NCI-H2081 treated with DMSO at 0.1 percent for 48 hours (cell line): ENCODE results near the gene CPSF3.
"Not testable (repeated sequence)": the region's sequence is repeated elsewhere in the genome, so short reads cannot be mapped to it uniquely, and the experiment has no call there.

Experiments
- DNase-seq: peaks from one replicate; lab custom pipeline; 2025; lab: John Stamatoyannopoulos, UW

Gene CPSF3

DNA sequence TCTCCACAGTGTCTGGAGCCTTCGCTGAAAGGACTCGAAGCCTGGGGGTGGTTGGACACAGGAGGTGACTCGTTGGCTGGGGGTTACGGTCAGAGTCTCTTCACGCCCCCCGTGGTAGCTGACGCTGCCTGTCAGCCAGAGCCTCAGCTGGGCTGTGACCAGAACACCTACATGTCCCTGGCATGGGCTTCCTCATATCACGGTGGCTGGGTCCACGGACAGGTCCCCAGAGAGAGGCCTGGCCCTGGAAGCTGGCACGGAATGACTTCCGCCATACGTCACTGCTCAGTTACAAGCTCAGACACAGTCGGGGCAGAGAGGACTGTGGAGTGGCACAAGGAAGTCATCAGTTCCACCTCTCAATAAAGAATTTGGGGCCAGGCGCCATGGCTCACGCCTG is 28.6 kb upstream of the CPSF3 start:
- no peak for DNase-seq

DNA sequence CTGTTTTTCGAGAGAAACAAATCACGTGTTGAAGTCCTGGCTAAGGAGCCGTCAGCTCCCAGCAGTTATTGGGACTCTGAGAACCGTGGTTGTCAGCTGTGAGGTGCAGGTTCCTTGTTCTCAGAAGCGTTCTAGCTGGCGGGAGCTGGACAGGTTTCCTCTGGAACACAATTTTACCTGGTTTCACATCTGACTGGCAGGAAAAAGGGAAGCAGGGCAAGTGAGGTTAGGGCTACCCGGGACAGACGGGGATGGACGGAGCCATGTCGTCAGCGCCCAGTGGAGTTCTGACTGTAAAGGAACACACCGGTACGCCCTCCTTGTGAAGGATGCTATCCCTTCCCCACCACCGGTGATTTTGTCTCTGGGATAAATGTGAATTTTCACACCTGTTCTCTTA is 26.3 kb upstream of the CPSF3 start:
- DNase-seq, result no peak

DNA sequence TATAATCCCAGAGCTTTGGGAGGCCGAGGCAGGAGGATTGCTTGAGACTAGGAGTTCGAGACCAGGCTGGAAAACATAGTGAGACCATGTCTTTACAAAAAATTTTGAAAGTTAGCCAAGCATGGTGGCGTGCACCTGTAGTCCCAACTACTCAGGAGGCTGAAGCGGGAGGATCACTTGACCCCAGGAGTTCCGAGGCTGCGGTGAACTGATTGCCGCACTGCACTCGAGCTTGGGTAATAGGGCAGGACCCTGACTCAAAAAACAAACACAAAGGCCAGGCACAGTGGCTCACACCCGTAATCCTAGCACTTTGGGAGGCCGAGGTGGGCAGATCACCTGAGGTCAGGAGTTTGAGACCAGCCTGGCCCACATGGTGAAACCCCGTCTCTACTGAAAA is 25.2 kb upstream of the CPSF3 start:
- DNase-seq, result not testable (repeated sequence)

DNA sequence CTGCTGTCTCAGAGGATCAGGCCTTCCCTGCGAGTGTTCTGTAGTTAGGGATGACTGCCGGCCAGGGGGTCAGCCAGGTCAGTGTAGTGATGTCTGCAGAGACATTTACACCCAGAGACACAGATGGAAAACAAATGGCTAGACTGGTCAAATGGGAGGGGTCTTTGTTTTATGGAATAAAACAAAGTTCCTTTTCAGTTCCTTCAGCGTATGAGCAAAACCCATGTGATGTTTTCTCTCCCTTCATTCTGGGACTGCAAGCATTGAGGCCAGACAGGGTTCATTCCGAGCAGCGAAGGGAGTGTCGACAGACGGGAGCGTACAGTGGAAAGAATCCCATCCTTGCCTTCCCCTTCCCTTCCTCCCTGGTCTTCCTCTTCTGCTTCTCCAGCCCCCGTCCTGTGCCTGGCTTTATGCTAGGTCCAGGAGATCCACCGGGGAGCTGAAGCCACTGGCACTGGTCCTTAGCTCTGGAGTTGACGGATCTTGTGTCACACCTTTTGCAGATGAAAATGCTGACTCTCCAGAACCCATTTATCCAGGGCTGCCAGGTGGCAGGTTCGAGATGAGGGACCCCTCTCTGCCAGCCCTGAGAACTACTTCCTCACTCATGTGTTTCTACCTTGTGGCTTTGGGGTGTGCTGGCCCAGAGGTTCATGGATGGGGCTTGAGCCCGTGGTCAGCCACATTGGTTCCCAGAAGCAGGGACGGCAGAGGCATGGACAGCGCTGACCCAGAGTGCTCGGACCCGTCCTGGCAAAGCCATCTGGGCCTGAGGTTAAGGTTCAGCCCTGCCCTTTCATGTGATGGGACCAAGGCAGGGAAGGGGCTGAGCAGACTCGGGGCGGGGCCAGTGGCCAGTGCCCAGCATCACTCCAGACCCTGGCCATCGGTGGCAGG is 24.3 kb upstream of the CPSF3 start:
- DNase-seq, result no peak

DNA sequence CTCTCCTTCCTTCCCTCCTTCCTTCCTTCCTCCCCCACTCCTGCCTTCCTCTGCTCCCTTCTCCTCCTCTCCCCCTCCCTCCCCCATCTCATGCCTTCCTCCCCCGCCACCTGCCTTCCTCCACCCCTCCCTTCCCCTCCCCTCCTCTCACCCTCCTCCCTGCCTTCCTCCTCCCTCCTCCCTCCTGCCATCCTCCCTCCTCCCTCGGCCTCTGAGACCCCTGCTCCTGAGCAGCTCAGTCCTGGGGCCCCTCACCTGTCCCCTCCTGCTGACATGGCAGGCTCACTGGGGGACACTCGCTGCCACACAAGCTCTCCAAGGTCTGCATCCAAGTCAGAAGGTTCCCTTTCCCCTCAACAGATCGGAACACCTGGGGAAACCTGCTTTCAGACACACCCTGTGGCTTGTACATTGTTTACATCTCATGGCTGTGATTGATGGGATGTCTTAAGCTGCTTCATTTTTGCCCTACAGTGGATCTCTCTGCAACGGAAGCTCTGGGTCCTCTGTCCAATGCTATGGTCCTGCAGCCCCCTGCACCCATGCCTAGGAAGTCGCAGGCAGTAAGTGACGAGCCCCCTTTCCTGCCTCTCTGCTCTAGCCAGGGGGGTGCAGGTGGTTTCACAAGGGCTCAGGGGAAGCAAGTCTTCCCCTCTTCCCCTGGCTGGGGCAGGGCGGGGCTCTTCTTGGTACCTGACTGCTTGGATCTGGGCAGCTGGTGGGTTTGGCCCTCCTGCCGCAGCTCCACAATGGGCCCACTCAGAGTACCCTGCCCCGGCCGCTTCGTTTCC is 23.0 kb upstream of the CPSF3 start:
- DNase-seq, result no peak

DNA sequence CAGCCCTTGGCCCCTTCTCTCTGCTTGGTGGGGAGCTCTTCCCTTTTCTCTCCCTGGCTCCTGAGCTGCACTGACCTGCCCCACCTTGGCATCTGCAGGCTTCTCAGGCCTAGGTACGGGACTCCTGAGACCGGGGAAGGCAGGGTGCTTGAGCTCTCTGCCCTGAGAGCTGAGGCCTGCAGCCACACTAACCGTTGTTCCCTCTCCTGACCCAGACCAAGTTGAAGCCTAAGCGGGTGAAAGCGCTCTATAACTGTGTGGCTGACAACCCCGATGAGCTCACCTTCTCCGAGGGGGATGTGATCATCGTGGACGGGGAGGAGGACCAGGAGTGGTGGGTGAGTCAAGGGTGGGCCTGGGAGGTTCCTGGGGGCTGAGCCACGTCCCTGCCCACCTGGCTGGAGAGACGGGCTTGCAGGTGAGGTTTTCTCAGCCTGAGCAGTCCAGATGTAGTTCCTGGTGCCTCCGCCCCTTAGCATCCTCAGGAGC is 22.4 kb upstream of the CPSF3 start:
- no peak for DNase-seq

DNA sequence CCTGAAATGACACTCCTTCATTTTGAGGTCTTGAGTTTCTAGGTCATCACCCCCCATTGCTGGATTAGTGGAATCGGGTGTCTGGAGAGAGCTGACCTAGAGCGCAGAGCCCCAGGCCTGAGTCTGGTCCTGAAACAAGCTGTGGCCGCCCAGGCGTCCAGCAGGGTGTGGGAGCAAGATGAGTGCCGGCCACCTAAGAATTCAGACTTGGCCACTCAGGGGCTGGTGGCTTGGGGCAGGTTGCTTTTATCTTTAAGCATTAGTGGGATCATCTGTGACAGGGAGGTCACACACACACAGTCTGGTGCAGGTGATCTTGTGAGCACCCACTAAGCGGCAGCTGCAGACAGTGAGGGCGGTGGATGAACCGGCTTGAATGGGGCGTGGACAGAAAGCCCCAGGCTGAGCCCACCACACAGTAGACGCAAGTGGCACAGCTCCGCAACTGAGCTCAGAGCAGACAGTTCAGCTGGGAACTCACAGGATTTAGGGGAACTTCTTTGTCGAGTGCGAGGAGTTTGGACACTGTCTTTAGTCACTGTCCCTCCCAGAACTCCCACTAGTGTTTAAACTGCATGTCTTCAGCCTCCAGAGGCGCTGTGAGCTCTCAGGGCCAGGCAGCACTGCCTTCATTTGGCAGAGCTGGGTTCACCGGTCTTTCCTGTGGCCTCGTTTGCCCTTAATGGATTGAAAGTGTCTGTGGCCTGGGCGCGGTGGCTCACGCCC is 21.6 kb upstream of the CPSF3 start:
- no peak for DNase-seq

DNA sequence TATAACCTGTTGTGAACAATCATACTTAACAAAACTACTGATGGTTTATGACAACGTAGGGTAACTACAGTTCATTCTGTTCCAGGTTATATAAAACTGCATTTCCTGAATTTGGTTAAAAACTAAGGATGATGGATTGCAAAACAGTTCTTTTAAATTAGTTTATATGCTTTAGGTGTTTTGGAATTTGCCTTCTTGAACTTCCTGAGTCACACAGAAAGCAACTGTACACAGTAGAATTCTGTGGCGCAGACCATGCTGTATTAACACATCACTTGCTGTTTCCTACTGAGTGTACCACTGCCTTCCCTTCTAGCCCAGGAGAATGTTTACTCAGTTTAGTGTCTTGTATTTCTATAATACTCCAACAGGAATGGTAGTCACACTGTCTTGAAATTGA is 19.5 kb upstream of the CPSF3 start:
- no peak for DNase-seq

DNA sequence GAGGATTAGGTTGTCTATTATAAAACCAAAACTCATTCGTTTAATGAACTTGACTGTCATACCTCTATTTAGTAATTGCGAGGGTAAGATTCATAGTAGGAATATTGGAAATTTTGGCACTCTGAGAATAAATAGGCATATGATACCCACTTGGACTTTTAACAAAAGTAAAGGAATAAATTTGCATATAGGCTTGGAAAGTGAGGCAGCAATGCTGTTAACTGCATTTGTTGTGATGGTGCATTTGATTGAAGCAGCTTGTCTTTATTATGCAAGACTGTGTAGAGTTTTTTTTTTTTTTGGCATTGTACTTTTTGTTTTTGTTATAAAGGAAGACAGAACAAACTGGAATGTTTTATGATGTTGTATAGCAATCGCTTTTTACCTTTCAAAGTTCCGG is 19.0 kb upstream of the CPSF3 start:
- no peak for DNase-seq

DNA sequence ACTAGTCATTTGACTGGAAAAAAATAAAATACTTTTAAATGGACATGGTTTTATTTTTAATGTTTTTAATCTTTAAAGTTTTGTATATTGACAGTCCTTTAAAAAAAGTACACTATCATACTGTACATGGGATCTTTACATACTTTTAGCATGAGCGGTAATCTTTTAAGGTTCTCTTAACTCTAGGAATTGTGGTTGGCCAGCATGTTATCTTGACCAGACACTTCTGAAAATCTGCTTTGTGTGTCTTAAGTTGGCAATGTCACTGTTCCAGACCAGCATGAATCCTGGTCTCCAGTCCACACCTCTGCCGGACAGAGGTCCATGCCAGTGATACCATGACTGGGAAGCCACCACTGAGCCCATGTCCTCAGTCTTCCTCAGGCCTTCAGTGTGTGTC is 17.8 kb upstream of the CPSF3 start:
- DNase-seq, result no peak

DNA sequence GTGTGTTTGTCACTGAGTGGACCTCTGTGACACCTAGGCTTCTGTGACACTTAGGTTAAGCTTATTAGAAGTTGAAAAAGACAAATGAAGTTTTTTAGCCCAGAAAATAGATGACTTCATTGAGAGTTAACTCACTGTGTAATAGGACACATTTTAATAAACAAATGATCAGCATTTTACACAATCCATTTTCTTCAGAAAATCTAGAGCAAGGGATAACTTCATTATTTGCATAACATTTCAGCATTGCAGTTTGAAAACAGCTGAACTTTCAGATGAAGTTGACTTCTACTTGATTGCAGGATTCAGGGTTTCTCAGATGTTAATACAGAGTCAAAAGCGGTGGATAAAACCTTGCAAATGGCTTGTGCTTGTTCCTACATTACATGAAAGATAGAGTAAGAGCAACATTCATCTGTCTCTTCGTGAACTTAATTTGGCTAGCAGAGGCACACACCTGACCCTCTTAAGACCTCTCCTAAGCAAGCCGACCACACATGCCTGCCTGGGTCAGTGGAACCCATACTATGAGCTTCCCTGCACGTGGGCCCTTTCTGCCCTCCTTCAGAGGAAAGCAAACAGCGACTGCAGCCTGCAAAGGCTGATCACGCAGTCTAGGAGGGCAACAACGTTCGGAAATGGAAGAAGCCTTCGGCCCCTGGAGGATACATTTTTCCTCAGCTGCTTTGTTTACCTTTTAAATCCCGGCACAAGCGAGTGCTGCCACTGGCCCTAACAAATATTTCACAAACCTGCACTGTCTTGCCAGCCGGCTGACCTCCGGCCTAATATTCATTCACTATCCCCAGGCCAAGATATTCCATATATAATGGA is 16.7 kb upstream of the CPSF3 start:
- DNase-seq, result no peak

DNA sequence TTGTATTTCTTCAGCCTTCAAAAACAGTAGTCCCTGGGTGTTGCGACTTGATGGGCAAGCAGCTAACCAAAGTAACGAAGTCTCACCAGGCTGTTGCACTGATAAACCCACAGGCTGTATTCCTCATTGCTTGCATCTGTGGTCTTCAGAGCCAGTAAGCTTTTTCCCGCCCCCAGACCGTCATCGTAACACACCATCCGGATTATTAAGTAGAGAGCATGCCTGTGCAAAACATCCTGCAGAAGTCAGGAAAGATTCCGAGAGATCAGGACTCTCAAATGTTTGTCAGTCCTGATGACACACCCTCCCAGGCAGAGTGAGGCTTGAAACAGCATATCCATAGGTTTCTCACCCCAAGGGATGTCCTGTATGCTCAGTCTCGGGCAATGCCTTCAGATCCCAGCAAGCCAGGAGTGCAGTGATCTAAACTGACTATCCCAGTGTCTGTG is 16.1 kb upstream of the CPSF3 start:
- DNase-seq, result no peak

DNA sequence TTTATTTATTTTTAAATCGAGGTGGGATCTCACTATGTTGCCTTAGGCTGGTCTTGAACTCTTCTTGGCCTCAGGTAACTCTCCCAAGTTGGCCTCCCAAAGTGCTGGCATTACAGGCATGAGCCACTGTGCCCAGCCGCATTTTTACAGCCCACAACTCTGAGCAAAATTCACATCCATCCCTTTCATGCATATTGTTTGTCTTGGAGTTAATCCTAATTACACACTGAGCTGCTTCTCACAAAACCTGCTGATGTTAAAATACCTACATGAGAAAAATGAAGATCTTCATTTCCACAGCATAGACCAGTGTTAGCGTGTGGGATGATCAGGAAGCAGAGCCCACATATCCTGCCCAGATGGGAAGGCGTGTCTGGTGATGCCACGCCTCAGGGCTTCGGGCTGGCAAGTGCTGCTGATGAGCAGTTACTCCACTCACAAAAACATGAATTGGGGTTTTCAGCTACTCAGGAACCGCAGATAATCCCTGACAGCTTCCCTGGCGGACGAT is 14.8 kb upstream of the CPSF3 start:
- no peak for DNase-seq

DNA sequence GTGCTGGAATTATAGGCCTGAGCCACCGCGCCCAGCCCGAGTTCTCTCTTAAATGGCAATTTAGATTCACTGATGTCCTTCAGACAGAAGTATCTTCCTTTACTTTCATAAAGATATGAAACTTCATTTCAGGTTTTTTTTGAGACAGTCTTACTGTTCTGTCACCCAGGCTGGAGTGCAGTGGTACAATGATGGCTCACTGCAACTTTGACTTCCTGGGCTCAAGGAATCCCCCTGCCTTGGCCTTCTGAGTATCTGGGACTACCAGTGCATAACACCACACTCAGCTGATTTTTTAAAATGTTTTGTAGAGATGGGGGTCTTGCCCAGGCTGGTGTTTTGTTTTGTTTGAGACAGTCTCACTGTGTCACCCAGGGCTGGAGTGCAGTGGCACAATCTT is 13.3 kb upstream of the CPSF3 start:
- no peak for DNase-seq

DNA sequence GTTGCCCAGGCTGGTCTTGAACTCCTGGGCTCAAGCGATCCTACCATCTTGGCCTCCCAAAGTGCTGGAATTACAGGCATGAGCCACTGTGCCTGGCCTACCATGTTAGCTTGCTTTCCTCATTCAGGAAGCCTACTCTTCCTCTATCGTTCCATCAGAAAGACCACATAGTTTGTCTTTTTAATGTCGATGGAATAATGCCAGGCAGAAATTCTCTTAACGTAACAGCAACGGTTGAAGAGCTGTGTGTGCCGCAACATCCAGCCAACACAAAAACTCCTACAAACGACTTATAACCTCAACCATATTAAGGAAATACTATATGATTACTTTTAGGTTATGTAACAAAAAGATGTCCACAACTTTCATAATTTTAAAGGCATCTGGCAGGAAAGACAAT is 10.7 kb upstream of the CPSF3 start:
- DNase-seq, result no peak

DNA sequence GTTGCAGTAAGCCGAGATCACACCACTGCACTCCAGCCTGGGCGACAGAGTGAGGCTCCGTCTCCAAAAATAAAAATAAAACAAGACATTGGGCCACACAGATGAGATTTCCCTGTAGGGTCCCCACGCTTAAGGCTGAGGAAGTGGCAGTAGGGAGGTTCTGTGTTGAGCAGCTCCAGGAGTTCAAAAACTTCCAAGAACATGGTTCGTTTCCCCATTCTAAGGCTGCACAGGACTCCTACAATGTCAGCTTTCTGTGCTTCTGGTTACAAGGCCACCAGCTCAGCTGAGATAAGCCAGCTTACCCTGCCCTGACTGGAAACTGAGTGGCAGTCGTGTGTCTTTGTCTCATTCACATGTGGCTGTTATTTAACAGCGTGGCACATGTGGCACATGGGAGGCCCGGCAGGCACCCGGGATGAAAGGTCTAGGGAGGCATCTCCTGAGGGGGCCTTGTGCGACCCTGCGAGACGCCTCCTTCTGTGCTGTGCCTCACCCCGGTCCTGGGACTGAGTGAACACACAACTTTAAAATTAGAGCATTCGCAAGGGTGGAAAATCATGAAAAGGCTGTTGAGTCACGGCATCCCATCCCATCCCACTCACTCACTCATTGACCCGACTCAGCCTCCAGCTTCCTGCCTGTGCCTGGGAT is 7.8 kb upstream of the CPSF3 start:
- no peak for DNase-seq

DNA sequence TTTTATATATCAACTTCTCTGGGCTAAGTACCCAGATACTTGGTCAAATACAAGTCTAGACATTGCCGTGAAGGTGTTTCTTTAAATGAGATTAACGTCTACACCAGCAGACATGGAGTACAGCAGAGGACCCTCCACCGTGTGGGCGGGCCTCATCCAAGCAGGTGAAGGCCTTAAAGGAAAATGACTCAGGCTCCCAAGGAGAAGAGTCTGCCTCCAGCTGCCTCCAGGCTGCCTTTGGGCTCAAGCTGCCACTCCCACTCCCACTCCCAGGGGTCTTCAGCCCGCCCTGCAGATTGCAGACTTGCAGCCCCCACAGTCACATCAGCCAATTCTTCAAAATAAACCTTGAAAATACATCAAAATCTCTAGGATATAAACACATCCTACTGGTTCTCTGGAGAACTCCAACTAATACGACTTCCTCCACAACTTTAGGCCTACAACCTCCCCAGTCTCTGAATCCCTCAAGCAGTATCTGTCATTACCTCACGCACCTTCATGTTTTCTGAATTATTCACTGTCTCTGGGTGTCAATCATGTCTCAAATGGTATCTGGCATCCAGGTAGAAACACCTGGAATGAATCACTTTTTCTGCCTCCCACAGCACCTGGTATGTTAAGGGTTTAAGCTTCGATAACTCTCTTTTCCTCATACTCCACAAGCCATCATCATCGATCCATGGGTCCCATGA is 7.0 kb upstream of the CPSF3 start:
- DNase-seq, result no peak

DNA sequence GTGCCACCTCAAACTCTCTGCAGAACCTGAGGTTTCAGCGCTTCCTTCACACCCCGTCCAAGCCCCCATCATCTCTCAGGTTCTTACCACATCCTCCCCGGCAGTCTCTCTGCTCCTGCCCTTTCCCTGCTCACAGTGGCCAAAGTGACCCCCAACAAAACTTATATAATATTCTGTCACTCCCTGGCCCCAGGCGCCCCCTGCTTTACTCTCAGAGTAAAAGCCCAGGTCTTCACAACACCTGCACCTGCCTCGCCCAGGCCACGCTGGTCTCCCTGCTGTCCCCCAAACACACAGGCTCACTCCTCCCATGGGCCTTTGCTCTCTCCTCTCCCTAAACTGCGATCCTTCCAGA is 6.5 kb upstream of the CPSF3 start:
- no peak for DNase-seq

DNA sequence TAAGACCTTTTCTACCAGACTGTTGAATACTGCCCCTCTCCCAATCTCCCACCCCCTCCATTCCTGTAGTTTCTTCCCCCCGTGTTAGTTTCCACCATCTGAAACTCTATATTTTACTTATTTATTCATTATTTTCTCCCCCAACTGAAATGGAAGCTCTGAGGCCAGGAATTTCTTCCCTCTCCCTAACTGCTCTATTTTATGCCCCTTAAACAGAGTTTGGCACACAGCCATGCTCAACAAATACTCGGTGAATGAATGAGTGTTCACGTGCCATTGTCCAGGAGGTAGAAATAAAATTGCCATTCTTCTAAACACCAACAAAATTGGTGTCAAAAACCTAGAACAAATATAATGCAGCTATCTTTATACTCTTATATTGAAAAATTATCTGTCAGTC is 5.7 kb upstream of the CPSF3 start:
- no peak for DNase-seq

DNA sequence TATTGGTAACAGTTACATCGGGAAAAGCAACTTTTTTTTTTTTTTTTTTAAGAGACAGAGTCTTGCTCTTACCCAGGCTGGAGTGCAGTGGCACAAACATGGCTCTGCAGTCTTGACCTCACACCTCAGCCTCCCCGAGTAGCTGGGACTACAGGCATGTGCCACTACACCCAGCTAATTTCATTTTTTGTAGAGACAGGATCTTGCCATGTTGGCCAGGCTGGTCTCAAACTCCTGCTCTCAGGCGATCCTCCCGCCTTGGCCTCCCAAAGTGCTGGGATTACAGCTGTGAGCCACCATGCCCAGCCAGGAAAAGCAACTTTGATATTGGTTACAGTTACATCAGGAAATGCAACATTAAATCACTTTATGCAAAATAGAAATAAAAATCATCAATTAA is 4.7 kb upstream of the CPSF3 start:
- DNase-seq, result no peak
